Dermis blood vessel endothelial cell (primary cell): ENCODE results near the gene KANK4. TPM values are rescaled to one million over a fixed set of nuclear protein-coding genes. Genes with fewer than 3 reads are reported as not detected.

Experiments used
- DNase-seq: peaks from one replicate; pipeline ENCODE4 v3.0.0; 2010
- total RNA-seq: library from RNA; depleted of rRNA; stranded (reverse); fragments of >200 nt; gene quantifications from 2 replicates; pipeline ENCODE4 v1.2.3, GENCODE V29; 2014

Gene KANK4
- total RNA-seq, 1 donor from 2014 or later, result not detected

DNA sequence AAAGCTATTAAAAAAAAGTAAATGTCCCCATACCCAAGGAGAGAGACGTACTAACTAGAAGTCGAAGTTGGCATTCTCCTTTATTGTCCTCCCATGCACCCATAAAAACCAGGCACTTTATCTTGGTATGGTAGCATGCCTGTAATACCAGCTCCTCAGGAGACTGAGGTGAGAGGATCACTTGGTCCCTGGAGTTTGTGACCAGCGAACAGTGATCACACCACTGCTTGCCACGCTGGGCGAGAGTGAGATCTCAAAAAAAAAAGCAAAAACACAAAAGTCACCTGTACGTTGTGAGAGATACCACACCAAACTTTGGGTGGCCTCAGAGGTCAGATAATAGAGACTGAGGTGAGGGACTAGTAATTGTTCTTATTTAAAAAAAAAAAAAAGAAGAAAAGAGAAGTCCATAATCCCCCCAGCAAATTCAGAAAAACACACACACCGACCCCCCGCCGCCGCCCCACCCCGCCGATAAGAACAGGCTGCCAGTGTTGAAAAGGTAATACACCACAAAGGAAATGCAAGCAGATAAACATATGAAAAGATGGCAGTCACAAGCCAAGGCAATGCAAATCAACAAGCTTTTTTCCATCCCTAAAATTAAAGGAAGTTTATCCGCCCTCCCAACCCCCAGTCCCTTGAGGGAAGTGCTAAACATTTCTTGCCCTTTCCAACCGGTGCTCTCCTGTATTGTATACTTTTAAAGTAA is 121.0 kb downstream of the KANK4 start:
- no peak for DNase-seq

DNA sequence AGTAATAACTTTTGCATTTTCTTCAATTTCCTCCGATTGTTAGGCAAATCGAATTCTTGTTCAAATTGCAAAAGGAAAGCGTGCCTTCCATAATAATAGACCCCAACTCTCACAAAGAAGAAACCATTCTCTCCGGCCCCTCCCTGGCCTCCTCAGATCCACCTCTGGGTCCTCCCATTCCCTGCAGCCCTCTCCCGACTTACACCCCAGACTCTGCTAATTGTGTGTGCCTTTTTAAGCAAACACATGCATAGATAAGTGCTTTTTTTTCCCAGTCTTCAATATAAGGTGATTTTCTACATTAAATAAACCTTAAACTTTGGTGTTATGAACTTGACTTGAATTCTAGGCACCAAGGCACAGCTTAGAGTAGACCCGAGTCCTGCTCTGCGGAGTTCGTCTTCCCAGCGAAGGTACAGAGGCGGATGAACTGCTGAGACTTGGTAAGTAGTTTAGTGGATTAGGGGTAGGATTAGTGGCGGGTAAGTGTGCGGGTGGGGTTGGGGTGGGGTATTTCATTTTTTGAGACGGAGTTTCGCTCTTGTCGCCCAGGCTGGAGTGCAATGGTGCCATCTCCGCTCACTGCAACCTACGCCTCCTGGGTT is 123.0 kb downstream of the KANK4 start:
- no peak for DNase-seq

DNA sequence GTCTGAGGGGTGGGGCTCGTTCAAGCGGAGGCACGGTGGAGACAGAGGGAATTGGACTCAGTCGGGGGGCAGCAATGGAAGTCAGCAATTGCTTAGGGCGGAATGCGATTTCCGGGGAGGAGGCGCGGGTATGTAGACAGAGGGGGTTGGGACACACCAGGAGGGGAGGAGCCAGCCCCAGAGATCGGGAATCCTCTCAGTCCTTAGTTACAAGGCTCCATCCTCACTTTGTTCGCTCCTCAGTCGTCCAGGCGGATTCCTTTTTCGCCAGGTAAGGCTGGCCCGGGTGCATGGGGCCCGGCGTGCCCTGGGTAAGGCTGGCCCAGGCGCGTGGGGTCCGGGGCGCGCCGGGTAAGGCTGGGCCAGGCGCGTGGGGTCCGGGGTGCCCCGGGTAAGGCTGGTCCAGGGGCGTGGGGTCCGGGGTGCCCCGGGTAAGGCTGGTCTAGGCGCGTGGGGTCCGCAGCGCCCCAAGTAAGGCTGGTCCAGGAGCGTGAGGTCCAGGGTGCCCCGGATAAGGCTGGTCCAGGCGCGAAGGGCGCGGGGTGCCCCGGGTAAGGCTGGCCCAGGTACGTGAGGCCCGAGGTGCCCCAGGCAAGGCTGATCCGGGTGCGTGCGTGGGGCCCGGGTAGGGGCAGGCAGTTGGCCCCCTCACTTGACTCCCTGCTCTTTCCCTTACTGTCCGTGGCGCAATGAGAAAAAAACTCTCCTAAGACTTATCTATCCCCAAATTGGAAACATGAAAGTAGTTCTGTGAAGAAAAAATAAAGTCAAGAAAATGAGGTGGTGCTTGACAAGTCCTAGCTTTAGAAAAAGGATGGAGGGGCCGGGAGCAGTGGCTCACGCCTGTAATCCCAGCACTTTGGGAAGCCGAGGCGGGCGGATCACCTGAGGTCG is 124.3 kb downstream of the KANK4 start, which contains the start of gene L1TD1:
L1TD1 (plus strand) TSS at position 199 of the 894 bp plus-strand sequence. CDS start 11,780 bp downstream, outside the sequence.
- no peak for DNase-seq

GRCh38 chr1:62188111-62188510 is 131.1 kb downstream of the KANK4 start:
- DNase-seq, result no peak

DNA sequence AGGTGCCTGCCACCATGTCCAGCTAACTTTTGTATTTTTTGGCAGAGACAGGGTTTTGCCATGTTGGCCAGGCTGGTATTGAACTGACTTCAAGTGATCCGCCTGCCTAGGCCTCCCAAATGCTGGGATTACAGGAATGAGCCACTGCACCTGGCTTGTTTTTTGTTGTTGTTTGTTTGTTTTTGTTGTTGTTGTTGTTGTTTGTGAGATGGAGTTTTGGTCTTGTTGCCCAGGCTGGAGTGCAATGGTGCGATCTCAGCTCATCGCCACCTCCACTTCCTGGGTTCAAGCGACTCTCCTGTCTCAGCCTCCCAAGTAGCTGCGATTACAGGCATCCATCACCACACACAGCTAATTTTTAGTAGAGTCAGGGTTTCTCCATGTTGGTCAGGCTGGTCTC is 131.7 kb downstream of the KANK4 start:
- DNase-seq, result no peak

Other genes starting within 250 kb of the KANK4 start
- not detected in 2 replicates for gene L1TD1, start 124.6 kb downstream of the KANK4 start, total RNA-seq
- 28.1 and 51.7 TPM in 2 replicates for gene USP1, start 117.6 kb upstream of the KANK4 start, total RNA-seq